B cell (primary cell): ENCODE data around the gene KLHL2. TPM values are rescaled to one million over a fixed set of nuclear protein-coding genes. Genes with fewer than 3 reads are reported as not detected.

Experiments
- ATAC-seq: fragments of 200-7000 bp; cut with Tn5 transposase; one replicate; pipeline ENCODE4 v1.10.0; 2021; ENCODE audit warnings: low read depth, mild to moderate bottlenecking, moderate number of reproducible peaks, moderate library complexity
- CTCF ChIA-PET: fragments of 350-600 bp; sonication (Branson Sonifier 250); formaldehyde crosslinking; loops from one replicate; lab custom pipeline; 2021; ENCODE audit warnings: antibody characterized with exemption, inconsistent platforms; lab: Charles Lee
- POLR2A ChIA-PET: fragments of 350-600 bp; sonication (Branson Sonifier 250); formaldehyde crosslinking; loops from one replicate; lab custom pipeline; 2021; ENCODE audit warnings: antibody characterized with exemption; lab: Charles Lee
- DNase-seq: peaks from one replicate; pipeline ENCODE4 v3.0.0; 2013
- H2AFZ ChIP-seq: 2 replicates; pipeline ENCODE4 v1.6.1; 2012; ENCODE audit warnings: mild to moderate bottlenecking, low read depth, low read length; ENCODE audit not compliant: insufficient read depth, poor library complexity, severe bottlenecking
- H3K27ac ChIP-seq, 2 donors: 1 replicate in 1 of 2; 2 replicates in 1 of 2; pipeline ENCODE4 v1.5.1; 2012 to 2013; ENCODE audit warnings: low read length in 2 of 2, mild to moderate bottlenecking in 2 of 2, moderate library complexity in 1 of 2
- H3K27me3 ChIP-seq, 4 experiments: fragments of 200-600 bp in 1 of 4; sonication (generic) in 1 of 4; replicated peaks in 1 of 4; 1 replicate in 2 of 4; 2 replicates in 2 of 4; pipeline versions ENCODE4 v1.6.1 to v1.7.0; 2013 to 2016; ENCODE audit warnings: low read length in 3 of 4, mild to moderate bottlenecking in 2 of 4, mixed read lengths in 1 of 4, moderate library complexity in 1 of 4; ENCODE audit not compliant: insufficient read depth in 4 of 4, control insufficient read depth in 3 of 4; ENCODE audit errors: control extremely low read depth in 1 of 4
- H3K36me3 ChIP-seq, 2 experiments: replicated peaks in 1 of 2; 1 replicate in 1 of 2; 2 replicates in 1 of 2; pipeline versions ENCODE4 v1.6.1 to v1.7.1; 2013; ENCODE audit warnings: low read length in 1 of 2; ENCODE audit not compliant: insufficient read depth in 2 of 2, control insufficient read depth in 1 of 2; ENCODE audit errors: control extremely low read depth in 1 of 2, extremely low read depth in 1 of 2
- H3K4me1 ChIP-seq, 2 donors: fragments of 200-600 bp in 1 of 2; sonication (generic) in 1 of 2; 1 replicate in 1 of 2; 2 replicates in 1 of 2; pipeline versions ENCODE4 v1.5.1 to v1.6.1; 2013 to 2017; ENCODE audit warnings: low read length in 2 of 2; ENCODE audit not compliant: control insufficient read depth in 2 of 2, insufficient read depth in 2 of 2
- H3K4me2 ChIP-seq: replicated peaks from 2 replicates; pipeline ENCODE3; 2012; ENCODE audit warnings: mild to moderate bottlenecking, low read depth, low read length; ENCODE audit not compliant: poor library complexity, severe bottlenecking
- H3K4me3 ChIP-seq, 5 experiments: fragments of 200-600 bp in 1 of 5; sonication (generic) in 1 of 5; 1 replicate in 3 of 5; 2 replicates in 2 of 5; pipeline versions ENCODE4 v1.5.1 to v1.7.0; 2011 to 2016; ENCODE audit warnings: low read length in 4 of 5, mild to moderate bottlenecking in 4 of 5, low read depth in 2 of 5, control low read depth in 1 of 5, moderate library complexity in 1 of 5; ENCODE audit not compliant: insufficient read depth in 1 of 5; ENCODE audit errors: control extremely low read depth in 1 of 5, extremely low read depth in 1 of 5
- H3K79me2 ChIP-seq: fragments of 200-600 bp; sonication (generic); one replicate; pipeline ENCODE4 v1.6.0; 2016; ENCODE audit warnings: low read length; ENCODE audit not compliant: control insufficient read depth, insufficient read depth
- H3K9ac ChIP-seq: fragments of 200-600 bp; sonication (generic); 2 replicates; pipeline ENCODE4 v1.6.1; 2017; ENCODE audit warnings: mild to moderate bottlenecking, low read length, moderate library complexity
- H3K9me3 ChIP-seq, 3 donors: one replicate each; pipeline versions ENCODE4 v1.6.1 to v1.7.1; 2013; ENCODE audit warnings: low read length in 2 of 3; ENCODE audit not compliant: control insufficient read depth in 2 of 3, insufficient read depth in 1 of 3; ENCODE audit errors: control extremely low read depth in 1 of 3
- H4K20me1 ChIP-seq: 2 replicates; pipeline ENCODE4 v1.6.0; 2012; ENCODE audit warnings: mild to moderate bottlenecking, low read length; ENCODE audit not compliant: insufficient read depth, control insufficient read depth, poor library complexity, severe bottlenecking
- H3K27ac Mint-ChIP-seq: one replicate; pipeline ENCODE4 v1.8.0; 2021; ENCODE audit warnings: mixed read lengths
- H3K27me3 Mint-ChIP-seq: one replicate; pipeline ENCODE4 v1.8.0; 2021; ENCODE audit warnings: mixed read lengths
- H3K4me1 Mint-ChIP-seq: one replicate; pipeline ENCODE4 v1.8.0; 2021; ENCODE audit warnings: mixed read lengths
- H3K4me3 Mint-ChIP-seq: one replicate; pipeline ENCODE4 v1.8.0; 2021; ENCODE audit warnings: mixed read lengths
- H3K9me3 Mint-ChIP-seq: one replicate; pipeline ENCODE4 v1.8.0; 2022; ENCODE audit warnings: mixed read lengths; ENCODE audit not compliant: insufficient read depth
- EZH2 ChIP-seq: IDR thresholded peaks from 2 replicates; pipeline ENCODE4 v1.6.1; 2012; ENCODE audit warnings: borderline replicate concordance, low read depth, mild to moderate bottlenecking, moderate library complexity, low read length; ENCODE audit not compliant: insufficient read depth, poor library complexity, severe bottlenecking
- WGBS: methylation state at CpG from one replicate; pipeline ENCODE4 v1.1.5; 2013; ENCODE audit warnings: missing lambda C conversion rate; ENCODE audit not compliant: insufficient coverage; 5-methylcytosine and 5-hydroxymethylcytosine counted together
- intact Hi-C: fragments of 100-400 bp; cut with micrococcal nuclease; formaldehyde crosslinking; loops from one replicate; pipeline ENCODE4 v1.10.0; 2022
- polyA plus RNA-seq: library from polyadenylated mRNA; depleted of rRNA; stranded (reverse); fragments of >200 nt; gene quantifications from 2 replicates; pipeline ENCODE4 v1.2.3, GENCODE V29; 2012
- total RNA-seq, 2 donors: library from RNA; stranded (reverse); fragments of 120-200 nt in 1 of 2; gene quantifications; 1 replicate in 1 of 2; 2 replicates in 1 of 2; pipeline versions ENCODE4 v1.2.3 to v1.2.4, GENCODE V29; 2013 to 2022
- TF ChIP-seq, protein P1 (sequence below): fragments of 200-600 bp; IDR thresholded peaks from one replicate; pipeline ENCODE4 v1.8.0; 2022; ENCODE audit warnings: antibody characterized with exemption, mild to moderate bottlenecking

Gene KLHL2
- total and polyA plus RNA-seq, 2 donors (not counting 1 experiment from before 2014, with no cell fraction given) = 7.8 to 77.5 TPM

DNA sequence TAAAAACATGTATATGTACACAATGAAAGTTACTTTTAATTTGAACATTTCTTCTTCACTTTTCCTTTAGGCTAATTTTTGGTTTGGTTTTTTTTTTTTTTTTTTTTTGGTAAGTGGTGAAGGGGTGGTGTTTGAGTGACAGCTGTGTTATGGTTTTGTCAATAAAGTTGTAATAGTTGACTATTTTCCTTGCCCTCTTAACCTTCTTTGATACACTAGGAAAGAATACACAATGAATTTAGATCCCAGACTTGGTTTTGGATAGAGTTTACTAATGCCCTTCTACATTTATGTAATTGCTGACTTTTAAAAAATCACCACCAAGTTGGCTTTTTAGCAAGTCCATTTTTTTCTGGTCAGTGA, 82.0 kb downstream of the KLHL2 start:
- TF ChIP-seq, protein P1, sequence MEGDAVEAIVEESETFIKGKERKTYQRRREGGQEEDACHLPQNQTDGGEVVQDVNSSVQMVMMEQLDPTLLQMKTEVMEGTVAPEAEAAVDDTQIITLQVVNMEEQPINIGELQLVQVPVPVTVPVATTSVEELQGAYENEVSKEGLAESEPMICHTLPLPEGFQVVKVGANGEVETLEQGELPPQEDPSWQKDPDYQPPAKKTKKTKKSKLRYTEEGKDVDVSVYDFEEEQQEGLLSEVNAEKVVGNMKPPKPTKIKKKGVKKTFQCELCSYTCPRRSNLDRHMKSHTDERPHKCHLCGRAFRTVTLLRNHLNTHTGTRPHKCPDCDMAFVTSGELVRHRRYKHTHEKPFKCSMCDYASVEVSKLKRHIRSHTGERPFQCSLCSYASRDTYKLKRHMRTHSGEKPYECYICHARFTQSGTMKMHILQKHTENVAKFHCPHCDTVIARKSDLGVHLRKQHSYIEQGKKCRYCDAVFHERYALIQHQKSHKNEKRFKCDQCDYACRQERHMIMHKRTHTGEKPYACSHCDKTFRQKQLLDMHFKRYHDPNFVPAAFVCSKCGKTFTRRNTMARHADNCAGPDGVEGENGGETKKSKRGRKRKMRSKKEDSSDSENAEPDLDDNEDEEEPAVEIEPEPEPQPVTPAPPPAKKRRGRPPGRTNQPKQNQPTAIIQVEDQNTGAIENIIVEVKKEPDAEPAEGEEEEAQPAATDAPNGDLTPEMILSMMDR = no peak
- no peak for TF ChIP-seq EZH2
- no peak overlapping the region for H2AFZ ChIP-seq
- Mint-ChIP-seq H3K9me3 (peaks cover 3% of the 10 kb centered on the region), H3K27ac (no peak overlapping the region), H3K27me3 (no peaks in the 10 kb centered on the region), H3K4me3 (no peak overlapping the region), H3K4me1 (peaks cover 52% of the 10 kb centered on the region)
- no peaks in the 10 kb centered on the region for H3K36me3 ChIP-seq
- no peak for DNase-seq
- no peaks in the 10 kb centered on the region for H3K27me3 ChIP-seq
- H3K4me1 ChIP-seq = peaks cover 33 to 34% of the 10 kb centered on the region in 2 donors
- no peaks in the 10 kb centered on the region for H3K9me3 ChIP-seq
- no peak overlapping the region for H3K4me2 ChIP-seq
- H4K20me1 ChIP-seq = no peaks in the 10 kb centered on the region
- peaks cover 27% of the 10 kb centered on the region for H3K79me2 ChIP-seq
- no peak overlapping the region for H3K4me3 ChIP-seq
- ChIA-PET POLR2A (no interaction called here), CTCF (interaction anchor here (0.7 to 1.4 kb wide), 2 partner anchors 80 to 157 kb away, joined by 3 to 6 read pairs; no protein-coding TSS in a partner anchor)
- no peak for ATAC-seq
- no peak overlapping the region for H3K9ac ChIP-seq
- intact Hi-C loops = no loop called here
- no peak overlapping the region for H3K27ac ChIP-seq

DNA sequence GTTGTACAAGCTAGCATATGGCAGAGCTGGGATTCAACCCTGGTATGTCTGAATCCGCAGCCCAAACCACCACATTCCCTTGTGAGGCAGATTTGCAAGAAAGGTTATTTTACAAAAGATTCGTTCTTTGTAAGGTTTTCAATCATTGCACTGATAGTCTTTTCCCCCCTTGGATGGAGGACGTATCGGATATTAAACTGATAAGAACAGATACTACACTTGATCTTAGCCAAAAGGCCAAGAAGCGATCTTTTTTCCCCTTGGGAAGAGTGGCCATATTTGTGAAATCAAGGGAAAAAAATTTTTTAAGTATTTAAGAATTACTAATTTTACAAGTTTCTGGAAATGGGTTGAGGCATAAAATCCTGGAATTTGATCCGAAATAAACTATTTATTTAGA, 85.7 kb downstream of the KLHL2 start:
- intact Hi-C loops = no loop called here
- Histone ChIP-seq H3K9ac (no peak overlapping the region), H3K4me1 (peaks cover 32 to 34% of the 10 kb centered on the region in 2 donors), H3K4me3 (no peak overlapping the region), H2AFZ (no peak overlapping the region), H3K4me2 (no peak overlapping the region), H4K20me1 (no peaks in the 10 kb centered on the region), H3K36me3 (peaks cover 2 to 4% of the 10 kb centered on the region in 2 experiments), H3K9me3 (no peaks in the 10 kb centered on the region), H3K27ac (no peak overlapping the region), H3K79me2 (peaks cover 23% of the 10 kb centered on the region), H3K27me3 (no peaks in the 10 kb centered on the region)
- POLR2A ChIA-PET = no interaction called here
- ATAC-seq (no peak), DNase-seq (no peak)
- H3K27ac Mint-ChIP-seq = no peak overlapping the region
- WGBS = no CpG with 5 or more reads among the region's 6 CpGs
- H3K9me3 Mint-ChIP-seq = no peaks in the 10 kb centered on the region
- peaks cover 45% of the 10 kb centered on the region for H3K4me1 Mint-ChIP-seq
- TF ChIP-seq, protein P1 = no peak
- no peak for TF ChIP-seq EZH2
- CTCF ChIA-PET = no interaction called here
- H3K4me3 Mint-ChIP-seq = no peak overlapping the region
- no peaks in the 10 kb centered on the region for H3K27me3 Mint-ChIP-seq
